GM23338 (cell line): Measurements from ENCODE around the gene CDC42EP2. TPM values are rescaled to one million over a fixed set of nuclear protein-coding genes. Genes with fewer than 3 reads are reported as not detected.

Source experiments
- ATAC-seq: fragments of 200-7000 bp; cut with Tn5 transposase; 3 replicates; pipeline ENCODE4 v1.9.1; 2020
- DNase-seq: peaks from one replicate; pipeline ENCODE4 v3.0.0-alpha.2; 2015; ENCODE audit warnings: low spot score
- H2AFZ ChIP-seq: fragments of 200-600 bp; sonication (generic); 2 replicates; pipeline ENCODE4 v1.8.0; 2016; ENCODE audit warnings: antibody characterized with exemption, mild to moderate bottlenecking, moderate library complexity
- H3F3A ChIP-seq: fragments of 200-600 bp; sonication (generic); replicated peaks from 2 replicates; pipeline ENCODE4 v1.8.0; 2017; ENCODE audit warnings: antibody characterized with exemption, mixed run types, low read depth
- H3K27ac ChIP-seq: fragments of 200-600 bp; sonication (generic); 2 replicates; pipeline ENCODE4 v1.6.1; 2016; ENCODE audit warnings: low read depth
- H3K27me3 ChIP-seq: fragments of 200-600 bp; sonication (generic); 2 replicates; pipeline ENCODE4 v1.8.0; 2016; ENCODE audit warnings: mild to moderate bottlenecking, mixed run types, moderate library complexity; ENCODE audit not compliant: insufficient read depth
- H3K36me3 ChIP-seq: fragments of 200-600 bp; sonication (generic); 2 replicates; pipeline ENCODE4 v1.8.0; 2016; ENCODE audit warnings: mild to moderate bottlenecking; ENCODE audit not compliant: insufficient read depth
- H3K4me1 ChIP-seq: fragments of 200-600 bp; sonication (generic); 2 replicates; pipeline ENCODE4 v1.8.0; 2016; ENCODE audit warnings: mild to moderate bottlenecking, moderate library complexity; ENCODE audit not compliant: insufficient read depth
- H3K4me2 ChIP-seq: fragments of 200-600 bp; sonication (generic); 2 replicates; pipeline ENCODE4 v1.7.1; 2017; ENCODE audit warnings: mixed run types
- H3K4me3 ChIP-seq: fragments of 200-600 bp; sonication (generic); 2 replicates; pipeline ENCODE4 v1.6.1; 2016; ENCODE audit warnings: mixed run types
- H3K79me2 ChIP-seq: fragments of 200-600 bp; sonication (generic); replicated peaks from 2 replicates; pipeline ENCODE4 v1.8.0; 2017; ENCODE audit warnings: mild to moderate bottlenecking; ENCODE audit not compliant: insufficient read depth
- H3K9me2 ChIP-seq: fragments of 200-600 bp; sonication (generic); 2 replicates; pipeline ENCODE4 v1.8.0; 2017; ENCODE audit not compliant: insufficient read depth
- H4K20me1 ChIP-seq: fragments of 200-600 bp; sonication (generic); replicated peaks from 2 replicates; pipeline ENCODE4 v1.8.0; 2017; ENCODE audit warnings: mild to moderate bottlenecking; ENCODE audit not compliant: insufficient read depth
- H3K27ac Mint-ChIP-seq: 2 replicates; pipeline ENCODE4 v1.8.0; 2020; ENCODE audit warnings: inconsistent platforms, mild to moderate bottlenecking, moderate library complexity, mixed read lengths
- H3K27me3 Mint-ChIP-seq: 3 replicates; pipeline ENCODE4 v1.8.0; 2022; ENCODE audit warnings: low read depth, mild to moderate bottlenecking, moderate library complexity, mixed read lengths, inconsistent platforms; ENCODE audit not compliant: insufficient read depth, poor library complexity
- H3K36me3 Mint-ChIP-seq: 3 replicates; pipeline ENCODE4 v1.8.0; 2021; ENCODE audit warnings: low read depth, mild to moderate bottlenecking, inconsistent platforms, moderate library complexity, mixed read lengths
- H3K4me1 Mint-ChIP-seq: 3 replicates; pipeline ENCODE4 v1.8.0; 2020; ENCODE audit warnings: mild to moderate bottlenecking, inconsistent platforms, mixed read lengths
- H3K4me3 Mint-ChIP-seq: 3 replicates; pipeline ENCODE4 v1.8.0; 2021; ENCODE audit warnings: moderate library complexity, mild to moderate bottlenecking, inconsistent platforms, mixed read lengths
- H3K9me3 Mint-ChIP-seq: 3 replicates; pipeline ENCODE4 v1.8.0; 2020; ENCODE audit warnings: moderate library complexity, mild to moderate bottlenecking, inconsistent platforms, mixed read lengths
- EZH2 ChIP-seq: fragments of 200-600 bp; sonication (generic); IDR thresholded peaks from one replicate; pipeline ENCODE4 v1.8.0; 2017; ENCODE audit warnings: antibody characterized with exemption, mild to moderate bottlenecking, low read depth; ENCODE audit not compliant: unreplicated experiment
- EZH2phosphoT487 ChIP-seq: fragments of 200-600 bp; sonication (generic); IDR thresholded peaks from one replicate; pipeline ENCODE4 v1.8.1; 2018; ENCODE audit warnings: antibody characterized with exemption; ENCODE audit not compliant: unreplicated experiment
- JUNB ChIP-seq: IDR thresholded peaks from one replicate; pipeline ENCODE4 v1.6.1; 2016; ENCODE audit warnings: antibody characterized with exemption; ENCODE audit not compliant: unreplicated experiment
- POLR2AphosphoS5 ChIP-seq: IDR thresholded peaks from 2 replicates; pipeline ENCODE4 v1.6.1; 2016; ENCODE audit warnings: antibody characterized with exemption, low read depth
- STAT1 ChIP-seq: IDR thresholded peaks from one replicate; pipeline ENCODE4 v1.6.1; 2016; ENCODE audit warnings: antibody characterized with exemption; ENCODE audit not compliant: unreplicated experiment
- ZNF114 ChIP-seq: fragments of 250-450 bp; sonication (Bioruptor Pico); IDR thresholded peaks from 2 replicates; pipeline ENCODE4 v1.5.0; 2020; ENCODE audit warnings: mild to moderate bottlenecking, moderate library complexity
- polyA plus RNA-seq: library from polyadenylated mRNA; unstranded; fragments of >200 nt; fragmentation: Nextera tagmentation; extraction: Ambion mirVana; gene quantifications from 2 replicates; pipeline ENCODE4 v1.2.1, GENCODE V29; 2016
- total RNA-seq: library from RNA; depleted of rRNA; stranded (reverse); fragments of >200 nt; shearing (Covaris generic); gene quantifications from 2 replicates; pipeline ENCODE4 v1.2.3, GENCODE V29; 2014
- TF ChIP-seq, protein P1 (sequence below): IDR thresholded peaks from 2 replicates; pipeline ENCODE4 v1.6.1; 2016; ENCODE audit warnings: antibody characterized with exemption
- TF ChIP-seq, protein P2 (sequence below): fragments of 250-450 bp; sonication (Bioruptor Pico); IDR thresholded peaks from 2 replicates; pipeline ENCODE4 v1.5.0; 2020; ENCODE audit warnings: mild to moderate bottlenecking, moderate library complexity
- TF ChIP-seq, protein P3 (sequence below): IDR thresholded peaks from one replicate; pipeline ENCODE4 v1.6.1; 2018; ENCODE audit warnings: antibody characterized with exemption; ENCODE audit not compliant: unreplicated experiment

The CDC42EP2 gene
- total and polyA plus RNA-seq, 2 experiments from 2014 or later = 18.2 to 19.0 TPM

DNA sequence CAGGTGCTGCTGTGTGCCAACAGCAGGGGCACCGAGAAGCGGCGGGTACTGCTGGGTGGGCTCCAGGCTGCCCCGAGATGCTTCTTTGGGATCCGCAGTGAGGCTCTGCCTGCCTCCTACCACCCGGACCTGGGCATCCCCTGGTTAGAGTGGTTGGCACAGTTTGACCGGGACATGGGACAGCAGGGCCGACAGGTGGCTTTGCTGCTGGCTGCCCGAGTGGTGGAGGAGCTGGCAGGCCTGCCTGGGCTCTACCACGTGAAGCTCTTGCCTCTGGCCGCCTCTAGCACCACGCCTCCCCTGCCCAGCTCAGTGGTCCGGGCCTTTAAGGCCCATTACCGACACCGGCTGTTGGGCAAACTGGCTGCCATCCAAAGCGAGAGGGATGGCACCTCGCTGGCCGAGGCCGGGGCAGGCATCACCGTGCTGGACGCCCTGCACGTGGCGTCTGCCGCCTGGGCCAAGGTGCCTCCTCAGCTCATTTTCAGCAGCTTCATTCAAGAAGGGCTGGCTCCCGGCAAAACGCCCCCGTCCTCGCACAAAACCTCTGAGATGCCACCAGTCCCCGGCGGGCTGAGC is 41.8 kb downstream of the CDC42EP2 start (continued):
- TF ChIP-seq, protein P1, sequence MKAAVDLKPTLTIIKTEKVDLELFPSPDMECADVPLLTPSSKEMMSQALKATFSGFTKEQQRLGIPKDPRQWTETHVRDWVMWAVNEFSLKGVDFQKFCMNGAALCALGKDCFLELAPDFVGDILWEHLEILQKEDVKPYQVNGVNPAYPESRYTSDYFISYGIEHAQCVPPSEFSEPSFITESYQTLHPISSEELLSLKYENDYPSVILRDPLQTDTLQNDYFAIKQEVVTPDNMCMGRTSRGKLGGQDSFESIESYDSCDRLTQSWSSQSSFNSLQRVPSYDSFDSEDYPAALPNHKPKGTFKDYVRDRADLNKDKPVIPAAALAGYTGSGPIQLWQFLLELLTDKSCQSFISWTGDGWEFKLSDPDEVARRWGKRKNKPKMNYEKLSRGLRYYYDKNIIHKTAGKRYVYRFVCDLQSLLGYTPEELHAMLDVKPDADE = no peak
- no peak for TF ChIP-seq JUNB
- TF ChIP-seq, protein P2, sequence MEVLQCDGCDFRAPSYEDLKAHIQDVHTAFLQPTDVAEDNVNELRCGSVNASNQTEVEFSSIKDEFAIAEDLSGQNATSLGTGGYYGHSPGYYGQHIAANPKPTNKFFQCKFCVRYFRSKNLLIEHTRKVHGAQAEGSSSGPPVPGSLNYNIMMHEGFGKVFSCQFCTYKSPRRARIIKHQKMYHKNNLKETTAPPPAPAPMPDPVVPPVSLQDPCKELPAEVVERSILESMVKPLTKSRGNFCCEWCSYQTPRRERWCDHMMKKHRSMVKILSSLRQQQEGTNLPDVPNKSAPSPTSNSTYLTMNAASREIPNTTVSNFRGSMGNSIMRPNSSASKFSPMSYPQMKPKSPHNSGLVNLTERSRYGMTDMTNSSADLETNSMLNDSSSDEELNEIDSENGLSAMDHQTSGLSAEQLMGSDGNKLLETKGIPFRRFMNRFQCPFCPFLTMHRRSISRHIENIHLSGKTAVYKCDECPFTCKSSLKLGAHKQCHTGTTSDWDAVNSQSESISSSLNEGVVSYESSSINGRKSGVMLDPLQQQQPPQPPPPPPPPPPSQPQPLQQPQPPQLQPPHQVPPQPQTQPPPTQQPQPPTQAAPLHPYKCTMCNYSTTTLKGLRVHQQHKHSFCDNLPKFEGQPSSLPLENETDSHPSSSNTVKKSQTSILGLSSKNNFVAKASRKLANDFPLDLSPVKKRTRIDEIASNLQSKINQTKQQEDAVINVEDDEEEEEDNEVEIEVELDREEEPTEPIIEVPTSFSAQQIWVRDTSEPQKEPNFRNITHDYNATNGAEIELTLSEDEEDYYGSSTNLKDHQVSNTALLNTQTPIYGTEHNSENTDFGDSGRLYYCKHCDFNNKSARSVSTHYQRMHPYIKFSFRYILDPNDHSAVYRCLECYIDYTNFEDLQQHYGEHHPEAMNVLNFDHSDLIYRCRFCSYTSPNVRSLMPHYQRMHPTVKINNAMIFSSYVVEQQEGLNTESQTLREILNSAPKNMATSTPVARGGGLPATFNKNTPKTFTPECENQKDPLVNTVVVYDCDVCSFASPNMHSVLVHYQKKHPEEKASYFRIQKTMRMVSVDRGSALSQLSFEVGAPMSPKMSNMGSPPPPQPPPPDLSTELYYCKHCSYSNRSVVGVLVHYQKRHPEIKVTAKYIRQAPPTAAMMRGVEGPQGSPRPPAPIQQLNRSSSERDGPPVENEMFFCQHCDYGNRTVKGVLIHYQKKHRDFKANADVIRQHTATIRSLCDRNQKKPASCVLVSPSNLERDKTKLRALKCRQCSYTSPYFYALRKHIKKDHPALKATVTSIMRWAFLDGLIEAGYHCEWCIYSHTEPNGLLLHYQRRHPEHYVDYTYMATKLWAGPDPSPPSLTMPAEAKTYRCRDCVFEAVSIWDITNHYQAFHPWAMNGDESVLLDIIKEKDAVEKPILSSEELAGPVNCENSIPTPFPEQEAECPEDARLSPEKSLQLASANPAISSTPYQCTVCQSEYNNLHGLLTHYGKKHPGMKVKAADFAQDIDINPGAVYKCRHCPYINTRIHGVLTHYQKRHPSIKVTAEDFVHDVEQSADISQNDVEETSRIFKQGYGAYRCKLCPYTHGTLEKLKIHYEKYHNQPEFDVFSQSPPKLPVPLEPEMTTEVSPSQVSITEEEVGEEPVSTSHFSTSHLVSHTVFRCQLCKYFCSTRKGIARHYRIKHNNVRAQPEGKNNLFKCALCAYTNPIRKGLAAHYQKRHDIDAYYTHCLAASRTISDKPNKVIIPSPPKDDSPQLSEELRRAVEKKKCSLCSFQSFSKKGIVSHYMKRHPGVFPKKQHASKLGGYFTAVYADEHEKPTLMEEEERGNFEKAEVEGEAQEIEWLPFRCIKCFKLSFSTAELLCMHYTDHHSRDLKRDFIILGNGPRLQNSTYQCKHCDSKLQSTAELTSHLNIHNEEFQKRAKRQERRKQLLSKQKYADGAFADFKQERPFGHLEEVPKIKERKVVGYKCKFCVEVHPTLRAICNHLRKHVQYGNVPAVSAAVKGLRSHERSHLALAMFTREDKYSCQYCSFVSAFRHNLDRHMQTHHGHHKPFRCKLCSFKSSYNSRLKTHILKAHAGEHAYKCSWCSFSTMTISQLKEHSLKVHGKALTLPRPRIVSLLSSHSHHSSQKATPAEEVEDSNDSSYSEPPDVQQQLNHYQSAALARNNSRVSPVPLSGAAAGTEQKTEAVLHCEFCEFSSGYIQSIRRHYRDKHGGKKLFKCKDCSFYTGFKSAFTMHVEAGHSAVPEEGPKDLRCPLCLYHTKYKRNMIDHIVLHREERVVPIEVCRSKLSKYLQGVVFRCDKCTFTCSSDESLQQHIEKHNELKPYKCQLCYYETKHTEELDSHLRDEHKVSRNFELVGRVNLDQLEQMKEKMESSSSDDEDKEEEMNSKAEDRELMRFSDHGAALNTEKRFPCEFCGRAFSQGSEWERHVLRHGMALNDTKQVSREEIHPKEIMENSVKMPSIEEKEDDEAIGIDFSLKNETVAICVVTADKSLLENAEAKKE (CRISPR knock-in tag) = no peak
- TF ChIP-seq ZNF114 (CRISPR knock-in tag) = no peak
- no peak for TF ChIP-seq POLR2AphosphoS5
- no peak for TF ChIP-seq EZH2phosphoT487

DNA sequence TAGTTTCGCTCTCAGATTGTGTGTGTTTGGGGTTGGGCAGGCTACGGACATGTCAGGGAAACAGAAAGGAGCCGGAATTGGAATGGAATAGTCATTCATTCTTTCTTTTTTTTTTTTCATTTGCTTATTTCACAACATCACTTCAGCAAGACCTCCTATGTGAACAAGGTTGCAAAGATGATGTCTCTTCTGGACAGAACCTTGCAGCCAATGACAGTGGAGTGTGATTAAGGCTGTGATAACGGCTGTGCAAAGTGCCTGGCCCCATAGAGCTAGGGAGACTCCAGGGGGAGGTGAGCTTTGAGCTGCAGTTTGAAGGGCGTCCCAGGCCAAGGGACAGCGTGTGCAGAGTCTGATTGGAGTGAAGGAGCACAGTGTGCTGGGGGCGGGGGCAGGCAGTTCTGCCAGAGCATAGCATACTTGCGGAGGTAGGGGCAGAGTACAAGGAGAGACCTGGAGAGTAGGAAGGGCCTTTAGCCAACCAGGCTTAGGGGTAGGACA is 43.2 kb downstream of the CDC42EP2 start:
- Histone ChIP-seq H3K4me1 (peaks cover 6% of the 10 kb centered on the region; the same call in 1 of the 2 replicates), H3K36me3 (no peaks in the 10 kb centered on the region), H3F3A (peaks cover 10% of the 10 kb centered on the region), H3K27me3 (peaks cover 31% of the 10 kb centered on the region), H3K4me2 (no peak overlapping the region), H3K79me2 (no peaks in the 10 kb centered on the region), H2AFZ (no peak overlapping the region), H3K4me3 (no peak overlapping the region), H4K20me1 (no peaks in the 10 kb centered on the region), H3K9me2 (no peaks in the 10 kb centered on the region), H3K27ac (no peak overlapping the region)
- H3K9me3 Mint-ChIP-seq = no peaks in the 10 kb centered on the region
- no peak overlapping the region for H3K27ac Mint-ChIP-seq
- peaks cover 2% of the 10 kb centered on the region; the same call in 1 of the 3 replicates for H3K36me3 Mint-ChIP-seq
- TF ChIP-seq, protein P3, sequence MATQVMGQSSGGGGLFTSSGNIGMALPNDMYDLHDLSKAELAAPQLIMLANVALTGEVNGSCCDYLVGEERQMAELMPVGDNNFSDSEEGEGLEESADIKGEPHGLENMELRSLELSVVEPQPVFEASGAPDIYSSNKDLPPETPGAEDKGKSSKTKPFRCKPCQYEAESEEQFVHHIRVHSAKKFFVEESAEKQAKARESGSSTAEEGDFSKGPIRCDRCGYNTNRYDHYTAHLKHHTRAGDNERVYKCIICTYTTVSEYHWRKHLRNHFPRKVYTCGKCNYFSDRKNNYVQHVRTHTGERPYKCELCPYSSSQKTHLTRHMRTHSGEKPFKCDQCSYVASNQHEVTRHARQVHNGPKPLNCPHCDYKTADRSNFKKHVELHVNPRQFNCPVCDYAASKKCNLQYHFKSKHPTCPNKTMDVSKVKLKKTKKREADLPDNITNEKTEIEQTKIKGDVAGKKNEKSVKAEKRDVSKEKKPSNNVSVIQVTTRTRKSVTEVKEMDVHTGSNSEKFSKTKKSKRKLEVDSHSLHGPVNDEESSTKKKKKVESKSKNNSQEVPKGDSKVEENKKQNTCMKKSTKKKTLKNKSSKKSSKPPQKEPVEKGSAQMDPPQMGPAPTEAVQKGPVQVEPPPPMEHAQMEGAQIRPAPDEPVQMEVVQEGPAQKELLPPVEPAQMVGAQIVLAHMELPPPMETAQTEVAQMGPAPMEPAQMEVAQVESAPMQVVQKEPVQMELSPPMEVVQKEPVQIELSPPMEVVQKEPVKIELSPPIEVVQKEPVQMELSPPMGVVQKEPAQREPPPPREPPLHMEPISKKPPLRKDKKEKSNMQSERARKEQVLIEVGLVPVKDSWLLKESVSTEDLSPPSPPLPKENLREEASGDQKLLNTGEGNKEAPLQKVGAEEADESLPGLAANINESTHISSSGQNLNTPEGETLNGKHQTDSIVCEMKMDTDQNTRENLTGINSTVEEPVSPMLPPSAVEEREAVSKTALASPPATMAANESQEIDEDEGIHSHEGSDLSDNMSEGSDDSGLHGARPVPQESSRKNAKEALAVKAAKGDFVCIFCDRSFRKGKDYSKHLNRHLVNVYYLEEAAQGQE = no peak
- TF ChIP-seq EZH2phosphoT487 (no peak), STAT1 (no peak), EZH2 (no peak)
- TF ChIP-seq, protein P1 = no peak
- H3K4me3 Mint-ChIP-seq = no peak overlapping the region; the same call in 2 of the 3 replicates
- ATAC-seq (no peak), DNase-seq (no peak)
- peaks cover 16% of the 10 kb centered on the region for H3K4me1 Mint-ChIP-seq
- H3K27me3 Mint-ChIP-seq = peaks cover 34% of the 10 kb centered on the region
